Transverse colon (tissue), 4 donors: ENCODE results near the gene DCST2.

Experiments used
- EP300 ChIP-seq: sonication (generic); formaldehyde crosslinking; IDR thresholded peaks from one replicate; pipeline ENCODE4 v1.6.1; 2017; ENCODE audit warnings: antibody characterized with exemption, low read depth
- POLR2A ChIP-seq: fragments of 450-650 bp; IDR thresholded peaks from one replicate; pipeline ENCODE4 v1.6.1; 2016; ENCODE audit warnings: antibody characterized with exemption, mild to moderate bottlenecking, moderate library complexity
- POLR2AphosphoS5 ChIP-seq, 3 donors: sonication (generic); formaldehyde crosslinking; IDR thresholded peaks; one replicate each; pipeline ENCODE4 v1.6.1; 2016; ENCODE audit warnings: antibody characterized with exemption in 3 of 3
- TF ChIP-seq, protein P1 (sequence below), 5 experiments: fragments of 200-600 bp in 3 of 5; fragments of 450-650 bp in 2 of 5; sonication (generic) in 3 of 5; IDR thresholded peaks; 1 replicate in 2 of 5; 2 replicates in 3 of 5; pipeline ENCODE4 v1.5.1; 2016 to 2017; ENCODE audit warnings: antibody characterized with exemption in 5 of 5, inconsistent platforms in 3 of 5, mild to moderate bottlenecking in 2 of 5, moderate library complexity in 1 of 5

DNA sequence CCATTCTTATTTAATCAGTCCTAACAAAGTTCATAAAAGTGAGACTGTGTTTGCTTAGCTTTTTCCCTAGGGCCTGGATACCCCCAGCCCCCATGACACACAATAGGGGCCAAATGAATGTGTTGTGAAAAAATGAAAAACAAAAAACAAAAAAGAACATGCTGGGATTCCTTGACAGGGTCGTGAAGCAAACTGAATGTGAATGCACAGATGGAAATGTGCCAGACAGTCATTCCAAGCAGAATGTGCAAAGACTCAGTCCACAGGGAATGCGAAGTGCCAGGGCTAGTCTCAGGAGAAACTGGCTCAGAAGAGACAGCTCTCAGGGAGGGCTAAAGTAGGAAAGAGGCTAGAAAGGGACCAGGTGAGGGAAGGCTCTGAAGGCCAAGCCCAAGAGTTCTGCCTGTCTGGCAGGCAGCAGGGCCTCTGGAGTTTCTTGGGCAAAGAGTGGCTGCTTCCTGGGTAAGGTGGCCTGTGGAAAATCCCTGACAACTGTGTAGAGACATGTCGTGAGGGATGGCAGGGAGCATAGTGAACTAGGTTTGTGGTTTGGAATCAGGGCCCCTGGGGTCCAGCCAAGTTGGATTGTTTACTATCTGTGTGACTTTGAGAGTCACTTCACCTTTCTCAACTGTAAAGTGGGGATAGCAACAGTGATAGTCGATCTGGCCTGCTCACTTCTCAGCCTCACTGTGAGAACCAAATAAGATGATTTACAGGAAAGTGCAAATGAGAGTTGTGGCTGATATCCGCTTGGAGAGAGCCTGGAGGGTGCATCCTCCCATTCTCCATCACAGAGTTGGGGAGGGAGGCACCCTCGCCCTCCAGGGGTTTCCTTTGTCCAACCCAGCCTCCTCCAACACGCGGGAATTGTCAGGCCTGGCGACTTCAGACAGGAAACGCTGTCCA, 16.3 kb upstream of the DCST2 start:
- TF ChIP-seq, protein P1, sequence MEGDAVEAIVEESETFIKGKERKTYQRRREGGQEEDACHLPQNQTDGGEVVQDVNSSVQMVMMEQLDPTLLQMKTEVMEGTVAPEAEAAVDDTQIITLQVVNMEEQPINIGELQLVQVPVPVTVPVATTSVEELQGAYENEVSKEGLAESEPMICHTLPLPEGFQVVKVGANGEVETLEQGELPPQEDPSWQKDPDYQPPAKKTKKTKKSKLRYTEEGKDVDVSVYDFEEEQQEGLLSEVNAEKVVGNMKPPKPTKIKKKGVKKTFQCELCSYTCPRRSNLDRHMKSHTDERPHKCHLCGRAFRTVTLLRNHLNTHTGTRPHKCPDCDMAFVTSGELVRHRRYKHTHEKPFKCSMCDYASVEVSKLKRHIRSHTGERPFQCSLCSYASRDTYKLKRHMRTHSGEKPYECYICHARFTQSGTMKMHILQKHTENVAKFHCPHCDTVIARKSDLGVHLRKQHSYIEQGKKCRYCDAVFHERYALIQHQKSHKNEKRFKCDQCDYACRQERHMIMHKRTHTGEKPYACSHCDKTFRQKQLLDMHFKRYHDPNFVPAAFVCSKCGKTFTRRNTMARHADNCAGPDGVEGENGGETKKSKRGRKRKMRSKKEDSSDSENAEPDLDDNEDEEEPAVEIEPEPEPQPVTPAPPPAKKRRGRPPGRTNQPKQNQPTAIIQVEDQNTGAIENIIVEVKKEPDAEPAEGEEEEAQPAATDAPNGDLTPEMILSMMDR (IDR thresholded peaks at IDR 0.05), result no peak
- TF ChIP-seq POLR2AphosphoS5 (IDR thresholded peaks at IDR 0.05) (no peak), POLR2A (no peak), EP300 (no peak)
